ENCODE data around the gene UNK. TPM values are rescaled to one million over a fixed set of nuclear protein-coding genes. Genes with fewer than 3 reads are reported as not detected.

The UNK gene
- total RNA-seq, 4 donors from 2014 or later: 18.0 to 23.7 (median 20.0) TPM

DNA sequence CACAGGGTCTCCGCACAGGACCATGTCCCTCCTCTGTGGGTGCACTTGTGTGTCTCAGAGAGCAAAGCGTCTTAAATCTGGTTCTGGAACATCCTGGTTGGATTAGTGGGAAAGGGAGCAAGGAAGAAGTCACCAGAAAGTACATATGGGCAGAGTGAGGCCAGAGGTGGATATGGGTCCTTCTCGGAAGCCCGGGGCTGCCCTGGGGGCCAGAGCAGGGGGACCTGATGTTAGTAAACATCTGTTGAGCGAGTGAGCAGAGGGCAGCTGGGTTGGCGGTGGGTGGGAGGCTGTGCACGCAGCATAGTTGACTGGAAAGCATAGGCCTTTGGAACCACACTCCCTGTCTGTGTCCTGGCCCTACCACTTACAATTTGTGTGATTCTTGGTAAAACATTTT, 36.9 kb downstream of the UNK start:
- no peaks in the 10 kb centered on the region for H3K9me3 ChIP-seq
- H3K4me3 ChIP-seq: no peak overlapping the region
- peaks cover 40 to 100% (median 93%) of the 10 kb centered on the region in 4 donors for H3K36me3 ChIP-seq
- intact Hi-C loops (cut with DNase I): loop anchor here (10.0 kb wide), 1 partner anchor 57 kb away; the partner anchor contains the start of gene GALK1
- no peak for DNase-seq (ENCODE audit: extremely low spot score)
- WGBS: 91% methylated on average over 7 of the region's 7 CpGs
- peak overlapping the region in 1 of 4 donors; percentile 15 for H3K27ac ChIP-seq (replicated peaks in 1 of 4)
- H3K4me1 ChIP-seq: peaks cover 8 to 24% (median 13%) of the 10 kb centered on the region in 4 donors
- no peak for TF ChIP-seq POLR2A (IDR thresholded peaks at IDR 0.05; ENCODE audit: low read depth)
- TF ChIP-seq POLR2AphosphoS5 (IDR thresholded peaks at IDR 0.05): no peak
- no peak for TF ChIP-seq EP300 (IDR thresholded peaks at IDR 0.05)
- TF ChIP-seq, protein P1, sequence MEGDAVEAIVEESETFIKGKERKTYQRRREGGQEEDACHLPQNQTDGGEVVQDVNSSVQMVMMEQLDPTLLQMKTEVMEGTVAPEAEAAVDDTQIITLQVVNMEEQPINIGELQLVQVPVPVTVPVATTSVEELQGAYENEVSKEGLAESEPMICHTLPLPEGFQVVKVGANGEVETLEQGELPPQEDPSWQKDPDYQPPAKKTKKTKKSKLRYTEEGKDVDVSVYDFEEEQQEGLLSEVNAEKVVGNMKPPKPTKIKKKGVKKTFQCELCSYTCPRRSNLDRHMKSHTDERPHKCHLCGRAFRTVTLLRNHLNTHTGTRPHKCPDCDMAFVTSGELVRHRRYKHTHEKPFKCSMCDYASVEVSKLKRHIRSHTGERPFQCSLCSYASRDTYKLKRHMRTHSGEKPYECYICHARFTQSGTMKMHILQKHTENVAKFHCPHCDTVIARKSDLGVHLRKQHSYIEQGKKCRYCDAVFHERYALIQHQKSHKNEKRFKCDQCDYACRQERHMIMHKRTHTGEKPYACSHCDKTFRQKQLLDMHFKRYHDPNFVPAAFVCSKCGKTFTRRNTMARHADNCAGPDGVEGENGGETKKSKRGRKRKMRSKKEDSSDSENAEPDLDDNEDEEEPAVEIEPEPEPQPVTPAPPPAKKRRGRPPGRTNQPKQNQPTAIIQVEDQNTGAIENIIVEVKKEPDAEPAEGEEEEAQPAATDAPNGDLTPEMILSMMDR (IDR thresholded peaks at IDR 0.05): no peak
- H3K27me3 ChIP-seq: no peaks in the 10 kb centered on the region

DNA sequence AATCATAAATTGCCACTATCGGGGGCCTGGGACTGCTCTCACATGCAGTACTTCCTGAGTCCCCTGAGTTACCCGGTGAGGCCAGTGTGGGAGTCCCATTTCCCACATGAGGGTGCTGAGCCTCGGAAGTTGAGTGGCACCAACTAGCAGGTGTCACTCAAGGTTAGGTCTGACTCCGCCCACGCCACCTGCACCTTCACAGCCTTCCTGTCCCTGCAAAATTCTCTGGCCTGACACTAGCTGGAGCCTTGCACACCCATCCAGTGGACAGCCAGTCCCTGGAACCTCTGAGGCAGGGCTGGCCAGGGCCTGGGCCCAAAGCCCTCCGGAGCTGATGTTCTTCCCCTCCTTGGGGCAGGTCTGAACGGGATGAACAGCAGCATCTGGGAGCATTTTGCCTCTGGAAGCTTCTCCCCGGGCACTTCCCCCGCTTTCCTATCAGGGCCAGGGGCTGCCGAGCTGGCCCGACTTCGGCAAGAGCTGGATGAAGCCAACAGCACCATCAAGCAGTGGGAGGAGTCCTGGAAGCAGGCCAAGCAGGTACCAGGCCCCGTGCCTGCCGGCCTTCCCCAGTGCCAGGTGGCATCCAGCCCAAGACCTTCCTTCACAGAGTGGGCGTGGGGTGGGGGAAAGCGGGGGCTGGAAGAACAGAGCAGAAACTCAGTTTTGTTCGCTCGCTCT, 37.7 kb downstream of the UNK start:
- TF ChIP-seq, protein P1 (IDR thresholded peaks at IDR 0.05): no peak
- TF ChIP-seq POLR2AphosphoS5 (IDR thresholded peaks at IDR 0.05) (no peak), EP300 (IDR thresholded peaks at IDR 0.05) (no peak), POLR2A (IDR thresholded peaks at IDR 0.05; ENCODE audit: low read depth) (no peak)
- WGBS: 65% methylated on average over 10 of the region's 18 CpGs
- Histone ChIP-seq H3K4me1 (peaks cover 13 to 31% (median 20%) of the 10 kb centered on the region in 4 donors), H3K27me3 (no peaks in the 10 kb centered on the region), H3K9me3 (no peaks in the 10 kb centered on the region), H3K27ac (replicated peaks in 1 of 4) (peak overlapping the region in 1 of 4 donors; percentile 45), H3K36me3 (peaks cover 39 to 93% (median 87%) of the 10 kb centered on the region in 4 donors), H3K4me3 (no peak overlapping the region)
- intact Hi-C loops (cut with DNase I): loop anchor here (10.0 kb wide), 1 partner anchor 57 kb away; the partner anchor contains the start of gene GALK1
- DNase-seq (ENCODE audit: extremely low spot score): no peak

DNA sequence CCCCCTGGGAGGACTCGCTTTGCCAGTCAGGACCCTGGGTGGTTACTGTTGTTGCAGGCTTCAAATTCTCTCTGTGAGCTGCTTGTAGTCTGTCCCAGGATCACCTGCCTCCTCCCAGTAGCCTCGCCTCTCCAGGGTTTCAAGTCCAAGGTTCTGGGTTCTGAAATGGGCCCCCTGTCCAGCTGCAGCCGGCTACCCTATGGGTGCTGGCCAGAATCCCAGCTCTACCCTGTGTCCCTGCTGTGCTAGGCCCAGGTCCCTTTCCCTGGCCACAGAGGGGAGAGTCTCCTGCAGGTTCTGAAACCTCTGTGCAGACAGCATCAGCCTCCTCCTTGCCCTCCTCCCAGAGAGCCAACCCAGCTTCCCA, 38.2 kb downstream of the UNK start:
- intact Hi-C loops (cut with DNase I): loop anchor here (10.0 kb wide), 1 partner anchor 58 kb away; the partner anchor contains the start of gene GALK1
- 90% methylated on average over 3 of the region's 3 CpGs for WGBS
- DNase-seq (ENCODE audit: extremely low spot score): no peak
- Histone ChIP-seq H3K36me3 (peaks cover 34 to 88% (median 81%) of the 10 kb centered on the region in 4 donors), H3K27me3 (no peaks in the 10 kb centered on the region), H3K9me3 (no peaks in the 10 kb centered on the region), H3K4me3 (no peak overlapping the region), H3K27ac (replicated peaks in 1 of 4) (peak overlapping the region in 1 of 4 donors; percentile 45), H3K4me1 (peaks cover 18 to 37% (median 25%) of the 10 kb centered on the region in 4 donors)
- TF ChIP-seq EP300 (IDR thresholded peaks at IDR 0.05) (no peak), POLR2AphosphoS5 (IDR thresholded peaks at IDR 0.05) (no peak), POLR2A (IDR thresholded peaks at IDR 0.05; ENCODE audit: low read depth) (no peak)
- TF ChIP-seq, protein P1 (IDR thresholded peaks at IDR 0.05): no peak

DNA sequence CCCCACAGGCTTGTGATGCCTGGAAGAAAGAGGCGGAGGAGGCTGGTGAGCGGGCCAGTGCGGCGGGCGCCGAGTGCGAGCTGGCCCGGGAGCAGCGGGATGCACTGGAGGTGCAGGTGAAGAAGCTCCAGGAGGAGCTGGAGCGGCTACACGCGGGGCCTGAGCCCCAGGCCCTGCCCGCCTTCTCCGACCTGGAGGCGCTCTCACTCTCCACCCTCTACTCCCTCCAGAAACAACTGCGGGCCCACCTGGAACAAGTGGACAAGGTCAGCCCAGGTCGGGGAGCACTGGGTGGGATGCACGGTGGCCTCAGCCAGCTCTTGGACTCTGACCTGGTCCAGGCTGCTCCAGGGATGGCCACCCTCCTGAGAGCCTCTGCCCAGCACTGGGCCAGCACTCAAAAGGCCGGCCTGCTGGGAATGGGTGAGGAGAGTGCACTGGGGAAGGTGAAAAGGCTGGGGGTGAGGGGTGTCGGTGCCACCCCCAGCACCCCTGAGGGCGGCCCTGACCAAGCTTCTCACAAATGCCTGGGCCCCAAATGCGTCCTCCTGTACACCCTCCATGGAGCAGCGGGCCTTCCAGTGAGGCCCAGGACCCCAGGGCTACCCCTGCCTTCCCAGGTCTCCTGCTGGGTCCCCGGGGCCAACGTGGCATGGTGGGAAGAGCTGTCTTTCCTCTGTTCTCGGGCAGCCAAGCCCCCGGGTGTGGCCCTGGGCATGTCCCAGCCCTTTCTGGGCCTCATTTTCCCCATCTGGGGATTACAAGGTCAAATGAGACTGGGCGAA, 38.8 kb downstream of the UNK start:
- Histone ChIP-seq H3K4me1 (peaks cover 25 to 43% (median 32%) of the 10 kb centered on the region in 4 donors), H3K4me3 (no peak overlapping the region), H3K36me3 (peaks cover 28 to 82% (median 75%) of the 10 kb centered on the region in 4 donors), H3K9me3 (no peaks in the 10 kb centered on the region), H3K27me3 (no peaks in the 10 kb centered on the region), H3K27ac (replicated peaks in 1 of 4) (peak overlapping the region in 1 of 4 donors; percentile 2)
- 88% methylated on average over 16 of the region's 28 CpGs for WGBS
- TF ChIP-seq, protein P1 (IDR thresholded peaks at IDR 0.05): no peak
- TF ChIP-seq EP300 (IDR thresholded peaks at IDR 0.05) (no peak), POLR2A (IDR thresholded peaks at IDR 0.05; ENCODE audit: low read depth) (no peak)
- intact Hi-C loops (cut with DNase I): loop anchor here (10.0 kb wide), 1 partner anchor 59 kb away; the partner anchor contains the start of gene GALK1
- DNase-seq (ENCODE audit: extremely low spot score): no peak

Measured in esophagus muscularis mucosa (tissue), 4 donors.